ENCODE results near the gene ME2. TPM values are rescaled to one million over a fixed set of nuclear protein-coding genes. Genes with fewer than 3 reads are reported as not detected.
"Not testable (repeated sequence)": the region's sequence is repeated elsewhere in the genome, so short reads cannot be mapped to it uniquely, and the experiment has no call there.

Gene ME2
- polyA plus RNA-seq (2013, experiment 1 of 2), result 50.1 TPM
- 49.3 TPM for polyA plus RNA-seq (2013, experiment 2 of 2)

DNA sequence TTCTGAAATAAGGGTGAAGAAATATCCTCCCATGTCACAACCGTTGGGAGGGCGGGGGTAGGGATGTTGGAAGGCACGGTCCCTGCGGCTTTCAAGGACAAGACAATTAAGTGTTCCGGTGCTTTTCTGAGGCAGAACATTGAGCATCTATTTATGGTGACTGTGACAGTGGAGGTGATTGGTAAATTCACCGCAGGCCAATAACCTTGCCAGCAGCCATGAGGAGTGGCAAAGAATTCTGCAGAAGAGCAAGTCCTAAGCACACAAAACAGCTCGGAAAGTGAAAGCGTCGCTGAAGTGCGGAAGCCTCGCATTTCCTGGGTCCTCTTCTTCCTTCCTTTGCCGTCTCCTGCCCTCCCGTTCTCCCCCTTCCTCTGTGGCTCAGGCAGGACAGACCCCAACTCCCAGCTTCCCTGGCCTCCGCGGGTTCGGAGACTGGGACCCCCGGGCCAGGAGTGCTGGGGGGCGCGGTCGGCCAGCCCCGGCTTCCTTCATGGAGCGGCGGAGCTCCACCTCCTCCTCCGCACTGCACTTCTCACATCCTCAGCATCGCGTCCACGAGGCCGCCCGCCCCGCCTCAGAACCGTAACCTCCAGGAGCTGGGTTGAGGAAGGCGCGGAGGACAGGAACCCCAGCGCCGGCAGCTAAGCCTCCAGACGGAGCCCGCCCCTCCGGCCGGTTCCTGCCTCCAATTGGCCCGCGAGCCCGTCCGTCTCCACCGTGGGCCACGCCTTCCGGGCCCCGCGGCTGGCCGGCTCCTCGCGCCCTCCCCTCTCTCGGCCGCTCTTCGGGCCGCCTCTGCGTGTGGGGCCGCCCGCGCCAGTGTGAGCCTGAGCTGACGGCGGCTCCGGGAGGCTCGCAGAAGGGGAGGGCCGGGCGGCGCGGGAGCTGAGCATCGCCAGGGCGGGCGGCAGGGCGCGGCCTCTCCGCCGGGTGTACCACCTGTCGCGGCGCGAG, at the start of gene ME2:
Gene ME2, plus strand, starts transcription at position 774 of the 957 bp plus-strand sequence. CDS start 16,703 bp downstream, outside the sequence.
- Histone ChIP-seq H3K27ac (ENCODE audit: low read depth, low read length, severe bottlenecking) (peak within 1 kb of the TSS; percentile 77), H3K4me1 (ENCODE audit: control insufficient read depth, insufficient read depth, low read length, poor library complexity, severe bottlenecking) (peaks cover 17% of the 10 kb centered on the region), H3K4me3 (ENCODE audit: extremely low read depth, insufficient read depth, low read length, poor library complexity, severe bottlenecking) (peak within 1 kb of the TSS; percentile 63), H3K36me3 (ENCODE audit: control insufficient read depth, insufficient read depth, low read length) (no peaks in the 10 kb centered on the region), H3K9me3 (ENCODE audit: control insufficient read depth, low read length) (no peaks in the 10 kb centered on the region)
- 1 to 3% methylated on average over 37 to 46 of the region's 78 CpGs for WGBS, 2 experiments (ENCODE audit: insufficient coverage in 2 of 2)

DNA sequence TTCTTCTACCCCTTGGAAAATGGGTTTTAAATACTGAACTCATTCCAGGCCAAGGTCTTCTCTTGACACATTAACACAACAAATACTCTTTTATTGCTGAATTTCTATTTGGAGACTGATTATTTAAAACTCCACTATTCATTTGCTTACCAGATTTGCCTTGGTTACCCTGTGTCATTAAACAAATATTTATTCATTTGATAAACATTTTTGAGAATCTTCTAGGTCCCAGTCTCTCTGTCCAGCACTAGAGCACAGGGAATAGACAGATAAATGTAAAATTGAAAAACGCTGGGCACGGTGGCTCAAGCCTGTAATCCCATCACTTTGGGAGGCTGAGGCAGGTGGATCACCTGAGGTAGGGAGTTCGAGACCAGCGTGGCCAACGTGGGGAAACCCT, 49.3 kb upstream of the ME2 start:
- Histone ChIP-seq H3K36me3 (ENCODE audit: control insufficient read depth, insufficient read depth, low read length) (no peaks in the 10 kb centered on the region), H3K27ac (ENCODE audit: low read depth, low read length, severe bottlenecking) (no peak overlapping the region), H3K4me1 (ENCODE audit: control insufficient read depth, insufficient read depth, low read length, poor library complexity, severe bottlenecking) (no peaks in the 10 kb centered on the region), H3K4me3 (ENCODE audit: extremely low read depth, insufficient read depth, low read length, poor library complexity, severe bottlenecking) (no peak overlapping the region), H3K9me3 (ENCODE audit: control insufficient read depth, low read length) (no peaks in the 10 kb centered on the region)
- 89 to 100% methylated on average over 2 of the region's 5 CpGs for WGBS, 2 experiments (ENCODE audit: insufficient coverage in 2 of 2)

DNA sequence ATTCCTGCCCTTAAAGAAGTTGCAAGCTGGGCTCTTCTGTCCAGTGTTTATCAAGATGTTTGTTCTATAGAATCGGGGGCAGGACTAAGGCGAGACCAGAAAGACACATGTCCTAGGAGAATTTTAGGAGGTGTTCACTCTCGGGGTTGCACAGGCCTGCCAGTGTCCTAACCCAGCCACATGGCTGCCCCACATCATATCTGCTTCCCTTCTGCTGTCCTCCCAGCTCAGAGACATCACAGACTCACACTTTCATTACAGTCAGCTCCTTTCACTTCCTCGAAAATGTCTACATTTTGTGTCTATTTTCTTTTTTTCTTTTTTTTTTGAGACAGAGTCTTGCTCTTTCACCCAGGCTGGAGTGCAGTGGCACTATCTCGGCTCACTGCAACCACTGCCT, 48.4 kb upstream of the ME2 start:
- 92 to 94% methylated on average over 3 to 5 of the region's 5 CpGs for WGBS, 2 experiments (ENCODE audit: insufficient coverage in 2 of 2)

DNA sequence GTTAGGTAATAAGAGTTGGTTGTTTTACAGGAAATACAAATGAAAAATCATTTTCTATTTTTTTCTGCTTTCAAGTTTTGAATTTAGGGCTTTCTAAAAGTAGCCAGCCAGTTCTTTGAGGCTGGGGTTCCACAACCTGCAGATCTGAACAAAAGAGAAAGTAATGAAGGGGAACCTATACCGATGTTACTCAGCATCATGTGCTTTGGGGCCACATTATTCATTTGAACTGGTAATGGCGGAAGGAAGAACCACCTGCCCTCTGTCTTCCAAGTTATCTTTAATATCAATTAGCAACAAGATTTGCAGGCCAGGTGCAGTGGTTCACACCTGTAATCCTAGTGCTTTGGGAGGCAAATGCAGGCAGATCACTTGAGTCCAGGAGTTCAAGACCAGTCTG, 46.2 kb upstream of the ME2 start:
- Histone ChIP-seq H3K4me3 (ENCODE audit: extremely low read depth, insufficient read depth, low read length, poor library complexity, severe bottlenecking) (no peak overlapping the region), H3K36me3 (ENCODE audit: control insufficient read depth, insufficient read depth, low read length) (no peaks in the 10 kb centered on the region), H3K27ac (ENCODE audit: low read depth, low read length, severe bottlenecking) (no peak overlapping the region), H3K9me3 (ENCODE audit: control insufficient read depth, low read length) (no peaks in the 10 kb centered on the region), H3K4me1 (ENCODE audit: control insufficient read depth, insufficient read depth, low read length, poor library complexity, severe bottlenecking) (no peaks in the 10 kb centered on the region)
- 100% methylated on average over 1 to 2 of the region's 2 CpGs for WGBS, 2 experiments (ENCODE audit: insufficient coverage in 2 of 2)

More for the DNA sequence above, 48.4 kb upstream of the ME2 start:
- H3K4me1 ChIP-seq (ENCODE audit: control insufficient read depth, insufficient read depth, low read length, poor library complexity, severe bottlenecking), result no peaks in the 10 kb centered on the region
- no peaks in the 10 kb centered on the region for H3K9me3 ChIP-seq (ENCODE audit: control insufficient read depth, low read length)
- H3K27ac ChIP-seq (ENCODE audit: low read depth, low read length, severe bottlenecking), result no peak overlapping the region
- no peak overlapping the region for H3K4me3 ChIP-seq (ENCODE audit: extremely low read depth, insufficient read depth, low read length, poor library complexity, severe bottlenecking)
- no peaks in the 10 kb centered on the region for H3K36me3 ChIP-seq (ENCODE audit: control insufficient read depth, insufficient read depth, low read length)

DNA sequence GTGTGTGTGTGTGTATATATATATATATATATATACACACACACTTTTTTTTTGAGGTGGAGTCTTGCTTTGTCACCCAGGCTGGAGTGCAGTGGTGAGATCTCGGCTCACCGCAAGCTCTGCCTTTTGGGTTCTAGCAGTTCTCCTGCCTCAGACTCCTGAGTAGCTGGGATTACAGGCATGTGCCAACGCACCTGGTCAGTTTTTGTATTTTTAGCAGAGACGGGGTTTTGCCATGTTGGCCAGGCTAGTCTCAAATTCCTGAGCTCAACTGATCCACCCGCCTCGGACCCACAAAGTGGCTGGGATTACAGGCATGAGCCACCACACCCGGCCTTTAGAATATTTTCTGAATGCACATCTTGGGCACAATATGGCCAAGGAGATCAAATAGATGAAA, 45.4 kb upstream of the ME2 start:
- H3K4me1 ChIP-seq (ENCODE audit: control insufficient read depth, insufficient read depth, low read length, poor library complexity, severe bottlenecking); H3K4me3 ChIP-seq (ENCODE audit: extremely low read depth, insufficient read depth, low read length, poor library complexity, severe bottlenecking); H3K27ac ChIP-seq (ENCODE audit: low read depth, low read length, severe bottlenecking); H3K36me3 ChIP-seq (ENCODE audit: control insufficient read depth, insufficient read depth, low read length); H3K9me3 ChIP-seq (ENCODE audit: control insufficient read depth, low read length): not testable (repeated sequence)
- WGBS, 2 experiments (ENCODE audit: insufficient coverage in 2 of 2), result 82 to 92% methylated on average over 7 of the region's 7 CpGs

DNA sequence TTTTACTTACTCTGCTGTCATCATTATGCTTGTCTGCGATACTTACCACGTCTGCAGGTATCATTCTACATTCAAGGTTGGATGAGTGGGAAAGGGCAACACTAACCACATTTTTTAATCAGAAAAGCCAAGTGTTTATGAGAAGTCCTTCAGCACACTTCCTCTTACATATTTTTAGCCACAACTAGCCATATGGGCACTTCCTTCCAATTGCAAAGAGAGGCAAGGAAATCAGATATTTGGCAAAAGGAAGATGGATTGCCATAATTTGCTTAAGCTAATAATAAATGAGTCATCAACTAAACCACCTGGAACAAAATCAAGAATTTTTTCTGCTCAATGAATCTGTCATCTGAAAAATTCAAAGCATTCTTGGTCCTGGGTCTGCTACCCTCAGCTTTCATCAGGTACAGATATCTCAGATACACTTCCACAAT, 42.4 kb upstream of the ME2 start:
- Histone ChIP-seq H3K4me3 (ENCODE audit: extremely low read depth, insufficient read depth, low read length, poor library complexity, severe bottlenecking) (no peak overlapping the region), H3K9me3 (ENCODE audit: control insufficient read depth, low read length) (no peaks in the 10 kb centered on the region), H3K4me1 (ENCODE audit: control insufficient read depth, insufficient read depth, low read length, poor library complexity, severe bottlenecking) (no peaks in the 10 kb centered on the region), H3K27ac (ENCODE audit: low read depth, low read length, severe bottlenecking) (no peak overlapping the region), H3K36me3 (ENCODE audit: control insufficient read depth, insufficient read depth, low read length) (no peaks in the 10 kb centered on the region)
- WGBS, 2 experiments (ENCODE audit: insufficient coverage in 2 of 2), result 100% methylated on average over 2 of the region's 2 CpGs; no CpG with 5 or more reads in 1 of the 2 experiments

DNA sequence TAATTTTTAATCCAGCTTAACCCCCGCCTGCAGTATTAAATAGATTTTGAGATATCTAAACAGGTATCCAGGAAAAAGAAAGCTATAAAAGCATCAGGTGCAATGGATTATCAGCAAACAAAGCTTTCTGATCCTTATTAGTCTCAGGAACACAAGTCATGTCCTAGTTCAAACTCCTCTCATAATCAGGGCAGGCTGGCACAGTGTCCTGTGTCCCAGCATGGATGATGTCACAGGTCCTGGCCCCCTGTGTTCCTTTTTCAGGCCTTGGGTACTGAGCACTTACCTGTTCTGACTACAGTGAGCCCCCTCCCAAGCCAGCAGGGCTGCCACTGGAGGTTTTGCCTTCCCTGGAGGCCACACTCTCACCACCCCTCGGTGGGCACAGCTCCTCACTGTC, 39.6 kb upstream of the ME2 start:
- Histone ChIP-seq H3K4me1 (ENCODE audit: control insufficient read depth, insufficient read depth, low read length, poor library complexity, severe bottlenecking) (no peaks in the 10 kb centered on the region), H3K4me3 (ENCODE audit: extremely low read depth, insufficient read depth, low read length, poor library complexity, severe bottlenecking) (no peak overlapping the region), H3K36me3 (ENCODE audit: control insufficient read depth, insufficient read depth, low read length) (no peaks in the 10 kb centered on the region), H3K27ac (ENCODE audit: low read depth, low read length, severe bottlenecking) (no peak overlapping the region), H3K9me3 (ENCODE audit: control insufficient read depth, low read length) (no peaks in the 10 kb centered on the region)
- 86 to 100% methylated on average over 1 of the region's 2 CpGs for WGBS, 2 experiments (ENCODE audit: insufficient coverage in 2 of 2)

DNA sequence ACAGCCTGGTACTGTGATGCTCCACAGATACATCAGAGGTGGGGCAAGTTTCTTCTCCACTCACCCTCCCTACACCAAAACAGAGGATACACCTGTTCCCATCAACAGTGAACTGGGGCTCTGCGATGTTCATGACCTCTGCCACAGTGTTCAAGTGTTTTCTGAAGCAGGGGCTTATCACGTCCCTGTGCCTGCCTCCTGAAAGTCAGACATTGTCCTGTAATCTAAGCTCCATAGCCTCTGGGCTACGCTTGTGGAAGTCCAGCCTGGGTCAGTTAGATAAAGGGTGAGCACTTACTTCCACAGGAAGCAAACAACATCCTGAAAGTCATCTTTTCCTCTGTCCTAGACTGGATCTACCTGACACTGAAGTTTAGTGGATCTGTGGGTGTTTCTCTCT, 38.9 kb upstream of the ME2 start:
- no peaks in the 10 kb centered on the region for H3K36me3 ChIP-seq (ENCODE audit: control insufficient read depth, insufficient read depth, low read length)
- H3K4me1 ChIP-seq (ENCODE audit: control insufficient read depth, insufficient read depth, low read length, poor library complexity, severe bottlenecking), result no peaks in the 10 kb centered on the region
- no peaks in the 10 kb centered on the region for H3K9me3 ChIP-seq (ENCODE audit: control insufficient read depth, low read length)
- WGBS, 2 experiments (ENCODE audit: insufficient coverage in 2 of 2), result 89% methylated on average over 2 to 3 of the region's 3 CpGs
- H3K4me3 ChIP-seq (ENCODE audit: extremely low read depth, insufficient read depth, low read length, poor library complexity, severe bottlenecking), result no peak overlapping the region
- peak overlapping the region; percentile 76 for H3K27ac ChIP-seq (ENCODE audit: low read depth, low read length, severe bottlenecking)

DNA sequence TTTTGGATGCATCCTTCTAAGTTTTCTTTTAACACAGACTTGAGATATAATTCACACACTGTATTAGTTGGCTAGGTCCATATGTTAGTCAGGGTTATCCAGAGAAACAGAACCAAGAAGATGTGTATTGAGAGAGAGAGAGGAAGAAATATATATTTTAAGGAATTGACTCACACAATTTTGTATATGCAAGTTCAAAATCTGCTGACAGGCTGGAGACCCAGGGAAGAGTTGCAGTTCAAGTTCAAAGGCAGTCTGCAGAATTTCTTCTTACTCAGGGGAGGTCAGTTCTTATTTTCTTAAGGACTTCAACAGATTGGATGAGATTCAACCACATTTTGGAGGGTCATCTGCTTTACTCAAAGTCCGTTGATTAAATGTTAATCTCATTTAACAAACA, 36.1 kb upstream of the ME2 start:
- H3K4me1 ChIP-seq (ENCODE audit: control insufficient read depth, insufficient read depth, low read length, poor library complexity, severe bottlenecking), result peaks cover 6% of the 10 kb centered on the region
- no peak overlapping the region for H3K27ac ChIP-seq (ENCODE audit: low read depth, low read length, severe bottlenecking)
- H3K36me3 ChIP-seq (ENCODE audit: control insufficient read depth, insufficient read depth, low read length), result no peaks in the 10 kb centered on the region
- H3K4me3 ChIP-seq (ENCODE audit: extremely low read depth, insufficient read depth, low read length, poor library complexity, severe bottlenecking), result no peak overlapping the region
- WGBS, 2 experiments (ENCODE audit: insufficient coverage in 2 of 2), result 20 to 63% methylated on average over 1 of the region's 1 CpG
- no peaks in the 10 kb centered on the region for H3K9me3 ChIP-seq (ENCODE audit: control insufficient read depth, low read length)

DNA sequence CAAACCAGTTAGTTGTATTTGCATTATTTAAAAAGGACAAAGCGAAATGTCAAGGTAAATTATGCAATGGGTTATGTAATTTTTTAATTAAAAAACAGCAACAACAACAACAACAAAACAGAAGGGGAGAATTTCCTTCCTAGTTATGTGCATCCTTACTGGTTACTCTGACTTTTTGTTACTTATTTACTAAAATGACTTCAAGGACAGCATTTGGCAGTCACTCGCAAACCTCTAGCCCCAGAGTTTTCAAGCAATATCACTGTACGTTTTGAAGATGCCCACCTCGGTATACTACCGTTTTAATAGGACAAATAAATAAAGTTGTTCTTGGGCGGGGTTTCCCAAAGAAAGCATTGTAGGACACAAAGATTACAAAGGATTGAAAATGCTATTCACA, 34.4 kb upstream of the ME2 start:
- Histone ChIP-seq H3K36me3 (ENCODE audit: control insufficient read depth, insufficient read depth, low read length) (no peaks in the 10 kb centered on the region), H3K4me1 (ENCODE audit: control insufficient read depth, insufficient read depth, low read length, poor library complexity, severe bottlenecking) (peaks cover 6% of the 10 kb centered on the region), H3K27ac (ENCODE audit: low read depth, low read length, severe bottlenecking) (no peak overlapping the region), H3K4me3 (ENCODE audit: extremely low read depth, insufficient read depth, low read length, poor library complexity, severe bottlenecking) (no peak overlapping the region), H3K9me3 (ENCODE audit: control insufficient read depth, low read length) (no peaks in the 10 kb centered on the region)
- 87 to 88% methylated on average over 3 to 5 of the region's 6 CpGs for WGBS, 2 experiments (ENCODE audit: insufficient coverage in 2 of 2)

DNA sequence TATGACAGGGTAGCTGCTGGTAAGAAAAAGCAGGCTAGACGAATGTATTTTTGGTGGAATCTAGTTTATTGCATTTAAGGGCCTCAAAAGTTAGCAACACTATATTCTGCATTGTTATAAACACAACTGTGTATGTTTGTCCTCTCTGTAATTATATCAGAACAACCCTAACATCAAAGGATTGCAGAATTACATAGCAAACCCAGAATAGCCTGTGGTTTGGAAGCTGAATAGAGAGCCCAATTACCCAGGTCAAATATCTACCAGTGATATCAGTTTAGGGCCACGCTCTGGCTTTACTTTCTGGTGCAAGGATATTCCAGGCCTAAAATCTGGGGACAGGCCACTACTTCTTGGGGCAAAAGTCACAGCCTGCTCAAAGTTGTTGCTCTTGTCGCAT, 34.0 kb upstream of the ME2 start:
- 88 to 100% methylated on average over 1 to 2 of the region's 3 CpGs for WGBS, 2 experiments (ENCODE audit: insufficient coverage in 2 of 2)
- Histone ChIP-seq H3K36me3 (ENCODE audit: control insufficient read depth, insufficient read depth, low read length) (no peaks in the 10 kb centered on the region), H3K4me3 (ENCODE audit: extremely low read depth, insufficient read depth, low read length, poor library complexity, severe bottlenecking) (no peak overlapping the region), H3K9me3 (ENCODE audit: control insufficient read depth, low read length) (no peaks in the 10 kb centered on the region), H3K27ac (ENCODE audit: low read depth, low read length, severe bottlenecking) (no peak overlapping the region), H3K4me1 (ENCODE audit: control insufficient read depth, insufficient read depth, low read length, poor library complexity, severe bottlenecking) (peaks cover 6% of the 10 kb centered on the region)
